NCI-H2081 (cell line): Measurements from ENCODE around the gene PPP2R3B.
"Not testable (repeated sequence)": the region's sequence is repeated elsewhere in the genome, so short reads cannot be mapped to it uniquely, and the experiment has no call there.

Experiments used
- DNase-seq, 2 experiments: peaks; one replicate each; lab custom pipeline; 2025; lab: John Stamatoyannopoulos, UW

Gene PPP2R3B

GRCh38 chrX:402857-403256, 16.1 kb upstream of the PPP2R3B start:
- no peak for DNase-seq

DNA sequence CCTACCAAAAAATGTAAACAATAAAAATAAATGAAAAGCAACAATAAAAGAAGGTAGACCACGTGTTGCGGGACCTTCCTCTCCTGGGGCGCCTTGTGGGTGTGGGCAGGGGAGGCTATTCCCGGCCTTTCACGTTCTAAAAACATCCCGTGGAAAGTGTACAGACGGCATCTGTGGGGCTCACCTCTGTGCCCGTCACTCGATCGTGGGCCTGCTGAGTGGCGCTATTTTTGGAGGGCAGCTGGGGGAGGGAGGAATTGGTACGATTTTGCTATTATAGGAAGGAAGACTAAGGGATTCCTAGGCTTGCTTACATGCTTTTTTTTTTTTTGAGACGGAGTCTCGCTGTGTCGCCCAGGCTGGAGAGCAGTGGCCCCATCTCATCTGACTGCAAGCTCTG, 13.6 kb upstream of the PPP2R3B start:
- no peak for DNase-seq

- DNase-seq: no peak
Observed at GRCh38 chrX:397575-397974, 10.9 kb upstream of the PPP2R3B start.

DNA sequence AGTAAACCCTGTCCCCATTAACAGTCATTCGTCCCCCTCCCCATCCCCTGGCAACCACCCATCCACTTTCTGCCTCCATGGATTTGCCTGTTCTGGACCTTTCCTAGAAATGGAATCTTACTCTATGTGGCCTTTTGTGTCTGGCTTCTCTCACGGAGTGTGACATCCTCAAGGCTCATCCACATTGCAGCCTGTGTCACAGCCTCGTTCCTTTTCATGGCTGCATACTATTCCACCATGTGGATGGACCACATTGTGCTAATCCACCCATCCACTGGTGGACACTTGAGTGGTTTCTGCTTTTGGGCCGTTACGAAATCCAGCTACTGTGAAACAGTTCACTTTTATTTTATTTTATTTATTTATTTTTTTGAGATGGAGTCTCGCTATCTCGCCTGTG, 8.1 kb upstream of the PPP2R3B start:
- no peak for DNase-seq

DNA sequence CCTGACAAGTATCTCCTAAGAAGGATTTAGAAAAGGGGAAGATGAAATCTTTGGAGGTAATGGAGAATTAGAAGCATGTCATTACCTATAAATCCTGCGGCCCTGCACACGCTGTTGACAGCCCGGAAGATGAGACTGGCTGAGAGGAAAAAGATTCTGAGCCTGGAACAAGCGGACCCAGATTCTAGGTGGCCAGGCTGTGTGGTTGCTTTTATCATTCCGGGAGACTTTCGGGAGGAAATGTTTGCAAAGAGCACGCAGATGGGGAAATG, 5.8 kb upstream of the PPP2R3B start:
- no peak for DNase-seq

DNA sequence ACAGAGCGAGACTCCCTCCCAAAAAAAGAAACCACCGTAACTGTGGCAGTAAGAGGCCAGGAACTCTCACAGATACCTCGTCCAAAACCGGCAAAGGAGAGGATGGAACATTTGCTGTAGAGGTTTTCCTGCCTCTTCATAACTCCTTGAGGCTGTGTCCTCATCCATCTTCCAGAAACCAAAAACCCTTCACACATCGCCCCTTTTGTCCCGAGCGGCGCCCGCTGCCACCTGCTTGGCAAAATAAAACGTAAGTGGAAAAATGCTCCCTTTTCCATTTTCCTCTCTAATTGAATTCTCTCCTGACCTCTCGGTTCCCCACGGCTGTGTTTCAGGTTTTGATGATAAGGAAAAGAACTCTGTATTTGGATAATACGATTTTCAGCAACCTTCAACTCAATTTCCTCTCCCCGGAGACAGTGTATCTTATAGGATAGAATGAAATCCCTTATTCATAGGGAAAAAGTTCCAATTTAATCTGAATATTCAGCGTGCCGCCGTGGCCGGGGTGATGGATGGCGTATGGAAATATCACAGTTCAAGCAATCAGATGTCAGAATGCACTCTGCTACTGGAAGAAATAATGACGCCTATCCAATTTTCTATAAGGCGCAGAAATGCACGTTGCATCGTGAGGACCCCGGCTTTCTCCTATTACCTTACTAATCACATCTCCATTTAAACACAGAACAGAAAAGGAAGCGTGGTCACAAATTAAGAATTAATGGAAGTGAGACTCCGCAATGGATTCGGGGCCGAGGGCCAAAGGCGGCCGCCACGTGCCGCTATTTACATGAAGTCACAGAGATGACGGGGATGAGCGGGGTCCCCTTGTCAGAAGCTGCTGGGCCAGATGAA, 5.2 kb upstream of the PPP2R3B start:
- DNase-seq: no peak

- DNase-seq: no peak
Observed at GRCh38 chrX:390459-390858, 3.8 kb upstream of the PPP2R3B start.

DNA sequence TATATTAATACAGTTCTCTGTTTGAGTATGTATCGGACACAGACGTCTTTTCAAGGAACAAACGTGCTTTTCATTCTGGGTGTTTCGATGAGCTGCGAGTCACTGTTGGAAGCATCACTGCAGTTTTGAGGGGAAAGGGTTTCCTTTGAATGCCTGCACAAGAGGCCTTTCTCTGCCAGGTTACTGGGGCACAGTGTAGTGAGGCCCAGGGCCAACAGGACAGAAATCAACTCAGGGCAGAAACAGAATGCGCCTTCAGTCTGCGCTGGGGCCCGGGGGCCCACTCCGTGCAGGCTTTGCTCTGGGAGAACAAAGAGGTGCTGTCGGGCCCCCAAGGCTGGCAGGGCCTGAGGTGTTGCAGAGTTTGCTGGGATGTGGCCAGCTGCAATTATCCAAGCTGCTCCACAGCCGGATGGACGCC, 2.3 kb upstream of the PPP2R3B start:
- DNase-seq: no peak

- no peak for DNase-seq
Observed at GRCh38 chrX:387729-388128, 1.0 kb upstream of the PPP2R3B start.

DNA sequence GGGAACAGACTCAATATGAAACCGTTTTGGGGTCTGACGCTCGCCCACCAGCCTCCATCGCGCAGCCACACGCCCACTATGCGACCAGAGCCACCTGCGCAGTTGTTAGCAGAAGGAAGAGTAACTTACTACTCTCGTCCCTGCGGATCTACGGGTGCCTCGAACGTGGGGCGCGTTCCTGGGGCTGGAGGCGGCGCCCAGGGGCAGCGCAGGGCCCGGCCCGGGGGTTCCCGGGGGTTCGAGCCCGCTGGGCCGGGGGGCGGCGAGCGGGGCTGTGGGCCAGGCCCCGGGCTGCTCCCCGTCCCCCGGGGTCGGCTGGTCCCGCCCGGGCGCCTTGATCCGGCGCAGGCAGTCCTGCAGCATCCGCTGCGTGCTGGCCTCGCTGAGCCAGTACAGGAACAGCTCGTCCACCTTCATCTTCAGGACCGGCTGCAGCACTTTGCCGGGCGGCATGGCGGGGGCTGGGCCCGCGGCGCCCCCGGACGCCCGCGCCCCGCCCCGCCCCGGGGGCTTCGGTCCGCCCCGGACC, 404 bp downstream of the PPP2R3B start:
- no peak for DNase-seq

DNA sequence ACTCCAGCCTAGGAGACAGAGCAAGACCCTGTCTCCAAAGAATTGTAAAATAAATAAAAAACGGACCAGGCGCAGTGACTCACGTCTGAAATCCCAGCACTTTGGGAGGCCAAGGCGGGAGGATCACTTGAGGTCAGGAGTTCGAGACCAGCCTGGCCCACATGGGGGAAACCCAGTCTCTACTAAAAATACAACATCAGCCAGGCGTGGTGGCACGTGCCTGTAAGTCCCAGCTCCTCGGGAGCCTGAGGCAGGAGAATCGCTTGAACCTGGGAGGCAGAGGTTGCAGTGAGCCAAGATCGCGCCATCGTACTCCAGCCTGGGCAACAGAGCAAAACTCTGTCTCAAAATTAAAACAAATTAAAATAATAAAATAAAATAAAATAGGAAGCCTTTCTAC, 971 bp downstream of the PPP2R3B start:
- DNase-seq: not testable (repeated sequence)

DNA sequence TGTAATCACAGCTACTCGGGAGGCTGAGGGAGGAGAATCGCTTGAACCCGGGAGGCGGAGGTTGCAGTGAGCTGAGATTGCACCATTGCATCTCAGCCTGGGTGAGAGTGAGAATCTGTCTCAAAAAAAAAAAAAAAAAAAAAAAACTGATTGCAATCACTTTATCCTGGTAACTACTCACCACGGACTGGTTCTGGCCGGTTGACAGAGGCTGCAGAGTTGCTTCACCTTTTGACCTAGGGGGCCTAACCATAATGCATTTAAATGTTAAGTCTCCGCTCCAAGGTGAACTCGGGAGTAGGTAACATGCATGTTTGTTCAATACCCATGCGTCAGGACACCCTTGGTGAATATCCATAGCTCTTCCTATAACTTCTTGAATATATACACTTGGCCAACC, 1.8 kb downstream of the PPP2R3B start:
- DNase-seq: no peak

- no peak for DNase-seq
Observed at GRCh38 chrX:378443-378842, 8.3 kb downstream of the PPP2R3B start.

GRCh38 chrX:376206-376605, 10.5 kb downstream of the PPP2R3B start:
- not testable (repeated sequence) for DNase-seq

DNA sequence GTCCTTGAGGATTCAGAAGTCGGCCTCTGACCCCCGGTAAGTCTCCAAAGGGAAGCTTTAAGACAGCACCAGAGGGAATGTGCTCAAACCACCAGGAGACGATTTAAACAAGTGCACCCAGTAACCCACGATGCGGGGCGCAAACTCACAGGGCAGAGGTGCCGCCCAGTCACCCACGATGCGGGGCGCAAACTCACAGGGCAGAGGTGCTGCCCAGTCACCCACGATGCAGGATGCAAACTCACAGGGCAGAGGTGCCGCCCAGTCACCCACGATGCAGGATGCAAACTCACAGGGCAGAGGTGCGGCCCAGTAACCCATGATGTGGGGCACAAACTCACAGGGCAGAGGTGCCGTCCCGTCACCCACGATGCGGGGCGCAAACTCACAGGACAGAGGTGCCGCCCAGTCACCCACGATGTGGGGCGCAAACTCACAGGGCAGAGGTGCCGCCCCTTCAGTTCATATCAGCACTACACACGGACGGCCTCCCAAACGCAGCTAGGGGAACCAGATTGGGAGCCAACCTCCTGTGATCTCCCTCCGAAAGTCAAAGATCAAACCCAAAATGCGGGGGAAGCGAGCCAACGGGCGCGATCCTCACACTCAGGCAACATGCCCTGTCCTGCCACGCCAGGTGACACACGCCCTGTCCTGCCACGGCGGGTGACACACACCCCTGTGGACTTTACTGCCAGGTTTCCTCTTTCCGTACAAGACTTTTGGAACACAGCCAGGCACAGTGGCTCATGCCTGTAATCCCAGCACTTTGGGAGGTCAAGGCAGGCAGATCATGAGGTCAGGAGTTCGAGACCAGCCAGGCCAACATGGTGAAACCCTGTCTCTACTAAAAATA, 11.3 kb downstream of the PPP2R3B start:
- no peak for DNase-seq

GRCh38 chrX:374596-374995, 12.1 kb downstream of the PPP2R3B start:
- no peak for DNase-seq

- no peak for DNase-seq
Observed at GRCh38 chrX:373641-374471, 12.9 kb downstream of the PPP2R3B start.

GRCh38 chrX:372856-373640, 13.7 kb downstream of the PPP2R3B start:
- no peak for DNase-seq

DNA sequence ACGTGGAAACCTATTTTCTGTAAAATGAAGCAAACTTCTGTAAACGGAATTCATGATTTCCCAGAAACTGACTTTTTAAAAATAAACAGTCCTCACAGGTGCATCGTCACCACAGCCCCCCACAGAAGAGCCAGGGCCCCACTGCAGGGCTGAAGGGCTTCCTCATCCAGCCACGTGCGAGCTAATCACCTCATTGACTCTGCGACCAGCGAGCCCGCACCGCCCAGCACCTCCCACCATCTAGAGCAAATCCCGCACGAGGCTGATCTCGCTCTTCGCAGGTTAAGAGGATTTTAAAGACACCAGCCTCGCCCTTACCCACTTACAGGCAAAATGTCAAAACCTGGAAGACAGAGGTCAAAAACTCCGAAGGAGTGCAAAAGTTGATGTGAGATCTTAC, 14.8 kb downstream of the PPP2R3B start:
- DNase-seq: no peak

- DNase-seq: no peak
Observed at GRCh38 chrX:370963-371745, 15.6 kb downstream of the PPP2R3B start.
